ENCODE results near the gene EXO1.

DNA sequence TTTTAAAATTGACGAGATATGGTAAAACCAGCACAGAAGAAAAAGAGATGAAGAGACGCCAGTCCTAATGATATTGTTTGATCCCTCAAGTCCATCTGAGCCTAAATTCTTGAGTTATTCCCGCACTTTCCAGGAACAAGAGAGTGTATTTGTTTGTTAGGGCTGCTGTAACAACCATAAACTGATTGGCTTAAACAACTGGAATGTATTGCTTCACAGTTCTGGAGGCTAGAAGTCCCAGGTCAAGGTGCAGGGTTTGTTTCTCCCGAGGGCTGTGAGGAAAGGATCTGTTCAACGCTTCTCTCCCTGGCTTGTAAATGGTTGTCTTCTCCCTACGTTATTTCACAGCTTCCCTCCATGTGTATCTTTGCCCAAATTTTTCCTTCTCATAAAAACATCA lies 7.8 kb upstream of the EXO1 start:
- no peak for TF ChIP-seq POLR2A (IDR thresholded peaks at IDR 0.05)
- TF ChIP-seq, protein P1, sequence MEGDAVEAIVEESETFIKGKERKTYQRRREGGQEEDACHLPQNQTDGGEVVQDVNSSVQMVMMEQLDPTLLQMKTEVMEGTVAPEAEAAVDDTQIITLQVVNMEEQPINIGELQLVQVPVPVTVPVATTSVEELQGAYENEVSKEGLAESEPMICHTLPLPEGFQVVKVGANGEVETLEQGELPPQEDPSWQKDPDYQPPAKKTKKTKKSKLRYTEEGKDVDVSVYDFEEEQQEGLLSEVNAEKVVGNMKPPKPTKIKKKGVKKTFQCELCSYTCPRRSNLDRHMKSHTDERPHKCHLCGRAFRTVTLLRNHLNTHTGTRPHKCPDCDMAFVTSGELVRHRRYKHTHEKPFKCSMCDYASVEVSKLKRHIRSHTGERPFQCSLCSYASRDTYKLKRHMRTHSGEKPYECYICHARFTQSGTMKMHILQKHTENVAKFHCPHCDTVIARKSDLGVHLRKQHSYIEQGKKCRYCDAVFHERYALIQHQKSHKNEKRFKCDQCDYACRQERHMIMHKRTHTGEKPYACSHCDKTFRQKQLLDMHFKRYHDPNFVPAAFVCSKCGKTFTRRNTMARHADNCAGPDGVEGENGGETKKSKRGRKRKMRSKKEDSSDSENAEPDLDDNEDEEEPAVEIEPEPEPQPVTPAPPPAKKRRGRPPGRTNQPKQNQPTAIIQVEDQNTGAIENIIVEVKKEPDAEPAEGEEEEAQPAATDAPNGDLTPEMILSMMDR (IDR thresholded peaks at IDR 0.05): no peak
